Esophagus squamous epithelium (tissue), 5 donors: ENCODE data around the gene GDPD5. TPM values are rescaled to one million over a fixed set of nuclear protein-coding genes. Genes with fewer than 3 reads are reported as not detected.

Experiments used
- DNase-seq: peaks from one replicate; lab custom pipeline; 2025; lab: John Stamatoyannopoulos, UW
- H3K27ac ChIP-seq, 4 donors: fragments of 200-600 bp; sonication (generic); one replicate each; pipeline ENCODE4 v1.5.1; 2016 to 2019; ENCODE audit warnings: mild to moderate bottlenecking in 1 of 4
- H3K27me3 ChIP-seq, 4 donors: fragments of 200-600 bp; sonication (generic); 1 replicate in 3 of 4; 2 replicates in 1 of 4; pipeline versions ENCODE4 v1.5.1 to v1.6.0; 2017 to 2021; ENCODE audit warnings: antibody characterized with exemption in 1 of 4
- H3K36me3 ChIP-seq, 3 donors: fragments of 200-600 bp; sonication (generic); one replicate each; pipeline ENCODE4 v1.5.1; 2016 to 2019
- H3K4me1 ChIP-seq, 3 donors: fragments of 200-600 bp; sonication (generic); one replicate each; pipeline ENCODE4 v1.5.1; 2017 to 2019
- H3K4me3 ChIP-seq, 4 donors: fragments of 200-600 bp; sonication (generic); 1 replicate in 3 of 4; 2 replicates in 1 of 4; pipeline ENCODE4 v1.5.1; 2016 to 2019; ENCODE audit warnings: mild to moderate bottlenecking in 2 of 4, moderate library complexity in 1 of 4
- H3K9me3 ChIP-seq, 3 donors: fragments of 200-600 bp; sonication (generic); one replicate each; pipeline ENCODE4 v1.5.1; 2016 to 2019
- POLR2A ChIP-seq, 4 donors: fragments of 450-650 bp; IDR thresholded peaks; one replicate each; pipeline ENCODE4 v1.6.1; 2017; ENCODE audit warnings: antibody characterized with exemption in 4 of 4, mild to moderate bottlenecking in 4 of 4, moderate library complexity in 3 of 4
- WGBS, 2 donors: methylation state at CpG; one replicate each; pipeline ENCODE4 v1.1.5; 2018; 5-methylcytosine and 5-hydroxymethylcytosine counted together
- intact Hi-C: fragments of 100-400 bp; cut with DNase I; formaldehyde crosslinking; loops from one replicate; pipeline ENCODE4 v1.15.0; 2022
- total RNA-seq, 4 donors: library from RNA; depleted of rRNA; stranded (reverse); fragments of >200 nt; gene quantifications; one replicate each; pipeline ENCODE4 v1.1.0, GENCODE V29; 2016
- TF ChIP-seq, protein P1 (sequence below), 6 experiments: fragments of 450-650 bp in 4 of 6; fragments of 200-600 bp in 2 of 6; sonication (generic) in 2 of 6; IDR thresholded peaks; one replicate each; pipeline ENCODE4 v1.5.1; 2016 to 2019; ENCODE audit warnings: antibody characterized with exemption in 6 of 6, mild to moderate bottlenecking in 4 of 6, moderate library complexity in 4 of 6
- donor health status: DM: yes; HTN: yes; CAD: no.

GDPD5 gene, protein sequence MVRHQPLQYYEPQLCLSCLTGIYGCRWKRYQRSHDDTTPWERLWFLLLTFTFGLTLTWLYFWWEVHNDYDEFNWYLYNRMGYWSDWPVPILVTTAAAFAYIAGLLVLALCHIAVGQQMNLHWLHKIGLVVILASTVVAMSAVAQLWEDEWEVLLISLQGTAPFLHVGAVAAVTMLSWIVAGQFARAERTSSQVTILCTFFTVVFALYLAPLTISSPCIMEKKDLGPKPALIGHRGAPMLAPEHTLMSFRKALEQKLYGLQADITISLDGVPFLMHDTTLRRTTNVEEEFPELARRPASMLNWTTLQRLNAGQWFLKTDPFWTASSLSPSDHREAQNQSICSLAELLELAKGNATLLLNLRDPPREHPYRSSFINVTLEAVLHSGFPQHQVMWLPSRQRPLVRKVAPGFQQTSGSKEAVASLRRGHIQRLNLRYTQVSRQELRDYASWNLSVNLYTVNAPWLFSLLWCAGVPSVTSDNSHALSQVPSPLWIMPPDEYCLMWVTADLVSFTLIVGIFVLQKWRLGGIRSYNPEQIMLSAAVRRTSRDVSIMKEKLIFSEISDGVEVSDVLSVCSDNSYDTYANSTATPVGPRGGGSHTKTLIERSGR
- 1 to 10 TPM in 3 of 4 donors, under 1 TPM in 1; 0.57 to 2.3 (median 1.6) TPM for total RNA-seq

- TF ChIP-seq POLR2A (IDR thresholded peaks at IDR 0.05): peak in 1 of 4 donors; percentile 65
- TF ChIP-seq, protein P1, sequence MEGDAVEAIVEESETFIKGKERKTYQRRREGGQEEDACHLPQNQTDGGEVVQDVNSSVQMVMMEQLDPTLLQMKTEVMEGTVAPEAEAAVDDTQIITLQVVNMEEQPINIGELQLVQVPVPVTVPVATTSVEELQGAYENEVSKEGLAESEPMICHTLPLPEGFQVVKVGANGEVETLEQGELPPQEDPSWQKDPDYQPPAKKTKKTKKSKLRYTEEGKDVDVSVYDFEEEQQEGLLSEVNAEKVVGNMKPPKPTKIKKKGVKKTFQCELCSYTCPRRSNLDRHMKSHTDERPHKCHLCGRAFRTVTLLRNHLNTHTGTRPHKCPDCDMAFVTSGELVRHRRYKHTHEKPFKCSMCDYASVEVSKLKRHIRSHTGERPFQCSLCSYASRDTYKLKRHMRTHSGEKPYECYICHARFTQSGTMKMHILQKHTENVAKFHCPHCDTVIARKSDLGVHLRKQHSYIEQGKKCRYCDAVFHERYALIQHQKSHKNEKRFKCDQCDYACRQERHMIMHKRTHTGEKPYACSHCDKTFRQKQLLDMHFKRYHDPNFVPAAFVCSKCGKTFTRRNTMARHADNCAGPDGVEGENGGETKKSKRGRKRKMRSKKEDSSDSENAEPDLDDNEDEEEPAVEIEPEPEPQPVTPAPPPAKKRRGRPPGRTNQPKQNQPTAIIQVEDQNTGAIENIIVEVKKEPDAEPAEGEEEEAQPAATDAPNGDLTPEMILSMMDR (IDR thresholded peaks at IDR 0.05): peak; percentile 26 to 50 (median 41)
- peak within 1 kb of the TSS; percentile 48 to 77 (median 58) for H3K4me3 ChIP-seq
- H3K27ac ChIP-seq: peak within 1 kb of the TSS in 3 of 4 donors; percentile 46 to 59 (median 58)
- no peaks in the 10 kb centered on the region for H3K36me3 ChIP-seq
- intact Hi-C loops: no loop called here
- H3K9me3 ChIP-seq: no peaks in the 10 kb centered on the region
- H3K27me3 ChIP-seq: peaks cover 0 to 68% (median 2%) of the 10 kb centered on the region in 4 donors
- 1% methylated on average over 15 of the region's 99 CpGs; no CpG with 5 or more reads in 1 of the 2 donors for WGBS, 2 donors
- peak; percentile 29 for DNase-seq
- peaks cover 8 to 37% (median 18%) of the 10 kb centered on the region in 3 donors for H3K4me1 ChIP-seq
These were observed at the start of gene GDPD5 for GRCh38 chr11:75525433-75526191. TSS of gene GDPD5 (minus strand) at chr11:75525941. CDS start at chr11:75477735, 48,206 bp downstream.

- Histone ChIP-seq H3K27ac (no peak overlapping the region), H3K27me3 (no peaks in the 10 kb centered on the region), H3K9me3 (no peaks in the 10 kb centered on the region), H3K4me1 (peaks cover 0 to 45% (median 7%) of the 10 kb centered on the region in 3 donors), H3K36me3 (peaks cover 0 to 44% (median 13%) of the 10 kb centered on the region in 3 donors), H3K4me3 (no peak overlapping the region)
- intact Hi-C loops: no loop called here
- WGBS, 2 donors: 58% methylated on average over 10 of the region's 12 CpGs; no CpG with 5 or more reads in 1 of the 2 donors
- no peak for DNase-seq
- TF ChIP-seq POLR2A (IDR thresholded peaks at IDR 0.05): no peak
- TF ChIP-seq, protein P1 (IDR thresholded peaks at IDR 0.05): no peak
These were observed 49.2 kb upstream of the GDPD5 start for GRCh38 chr11:75574698-75575602.

DNA sequence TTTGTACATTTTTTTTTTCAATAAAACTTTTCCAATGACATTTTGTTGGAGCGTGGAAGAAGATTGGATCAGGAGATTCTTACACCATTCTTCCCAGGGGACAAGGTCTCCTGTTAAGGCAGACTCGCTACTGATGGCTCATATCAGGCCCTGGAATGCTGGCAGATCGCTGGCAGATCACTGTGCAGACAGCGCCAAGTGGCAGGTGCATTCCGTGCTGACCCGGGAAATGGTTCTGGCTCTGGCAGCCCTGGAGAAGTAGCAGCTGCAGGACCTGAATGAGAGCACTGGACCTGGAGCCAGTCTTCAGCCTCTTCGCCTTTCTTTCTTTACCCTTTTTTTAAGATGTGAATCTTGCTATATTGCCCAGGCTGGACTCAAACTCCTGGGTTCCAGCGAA is 47.0 kb upstream of the GDPD5 start:
- Histone ChIP-seq H3K9me3 (no peaks in the 10 kb centered on the region), H3K4me3 (no peak overlapping the region), H3K27me3 (no peaks in the 10 kb centered on the region), H3K36me3 (peaks cover 0 to 66% (median 33%) of the 10 kb centered on the region in 3 donors), H3K4me1 (peaks cover 0 to 64% (median 9%) of the 10 kb centered on the region in 3 donors), H3K27ac (no peak overlapping the region)
- intact Hi-C loops: no loop called here
- no peak for DNase-seq
- WGBS, 2 donors: 66 to 72% methylated on average over 8 of the region's 8 CpGs
- TF ChIP-seq, protein P1 (IDR thresholded peaks at IDR 0.05): no peak
- TF ChIP-seq POLR2A (IDR thresholded peaks at IDR 0.05): no peak

GRCh38 chr11:75571625-75572024 is 45.9 kb upstream of the GDPD5 start:
- no peaks in the 10 kb centered on the region for H3K9me3 ChIP-seq
- intact Hi-C loops: no loop called here
- no peak for DNase-seq
- TF ChIP-seq, protein P1 (IDR thresholded peaks at IDR 0.05): no peak
- TF ChIP-seq POLR2A (IDR thresholded peaks at IDR 0.05): no peak
- H3K36me3 ChIP-seq: peaks cover 10 to 78% (median 43%) of the 10 kb centered on the region in 3 donors
- 74 to 84% methylated on average over 6 to 7 of the region's 14 CpGs for WGBS, 2 donors
- no peak overlapping the region for H3K4me3 ChIP-seq
- H3K4me1 ChIP-seq: peaks cover 0 to 65% (median 11%) of the 10 kb centered on the region in 3 donors
- H3K27ac ChIP-seq: peak overlapping the region in 2 of 4 donors; percentile 2 to 40
- no peaks in the 10 kb centered on the region for H3K27me3 ChIP-seq
